Iris pigment epithelial cell (primary cell): Measurements from ENCODE around the gene KY.
A peak's percentile ranks its signal among the peaks of the same experiment; 100 is the strongest.

Experiments
- DNase-seq: peaks from one replicate; pipeline ENCODE4 v3.0.0-alpha.2; 2011; ENCODE audit warnings: low read depth

KY gene

GRCh38 chr3:134619301-134619615, 31.6 kb downstream of the KY start:
- no peak for DNase-seq

GRCh38 chr3:134618478-134619300, 32.1 kb downstream of the KY start:
- DNase-seq, result no peak

- DNase-seq, result no peak
Observed at GRCh38 chr3:134617608-134618477, 33.0 kb downstream of the KY start.

GRCh38 chr3:134615743-134616142, 35.1 kb downstream of the KY start:
- DNase-seq, result no peak

- no peak for DNase-seq
Observed at GRCh38 chr3:134614955-134615354, 35.9 kb downstream of the KY start.

- no peak for DNase-seq
Observed at GRCh38 chr3:134613006-134613520, 37.8 kb downstream of the KY start.

GRCh38 chr3:134611516-134611915, 39.3 kb downstream of the KY start:
- no peak for DNase-seq

GRCh38 chr3:134610432-134611385, 40.1 kb downstream of the KY start:
- no peak for DNase-seq

GRCh38 chr3:134609821-134610431, 40.9 kb downstream of the KY start:
- no peak for DNase-seq

- DNase-seq, result no peak
Observed at GRCh38 chr3:134608771-134609435, 41.9 kb downstream of the KY start.

- DNase-seq, result no peak
Observed at GRCh38 chr3:134608023-134608770, 42.6 kb downstream of the KY start.

GRCh38 chr3:134607054-134608022, 43.5 kb downstream of the KY start:
- DNase-seq, result peak; percentile 67

- DNase-seq, result peak; percentile 6
Observed at GRCh38 chr3:134606033-134607025, 44.5 kb downstream of the KY start.

- DNase-seq, result no peak
Observed at GRCh38 chr3:134605556-134605955, 45.3 kb downstream of the KY start.

- DNase-seq, result no peak
Observed at GRCh38 chr3:134603956-134604355, 46.9 kb downstream of the KY start.

GRCh38 chr3:134603480-134603879, 47.3 kb downstream of the KY start:
- DNase-seq, result no peak

GRCh38 chr3:134602440-134602814, 48.4 kb downstream of the KY start:
- DNase-seq, result no peak
